Activated B cell treated with CpG ODN at 0.5 μM for 24 hours (primary cell): Measurements from ENCODE around the gene YEATS4. TPM values are rescaled to one million over a fixed set of nuclear protein-coding genes. Genes with fewer than 3 reads are reported as not detected.

Experiments used
- ATAC-seq: fragments of 200-7000 bp; cut with Tn5 transposase; one replicate; pipeline ENCODE4 v1.10.0; 2021; ENCODE audit warnings: low read depth, mild to moderate bottlenecking, moderate library complexity
- CTCF ChIA-PET: fragments of 350-600 bp; sonication (Branson Sonifier 250); formaldehyde crosslinking; loops from one replicate; lab custom pipeline; 2021; ENCODE audit warnings: antibody characterized with exemption; lab: Charles Lee
- POLR2A ChIA-PET: fragments of 350-600 bp; sonication (Branson Sonifier 250); formaldehyde crosslinking; loops from one replicate; lab custom pipeline; 2021; ENCODE audit warnings: antibody characterized with exemption; lab: Charles Lee
- DNase-seq: peaks from one replicate; pipeline ENCODE4 v3.0.0; 2022
- H3K27ac Mint-ChIP-seq: one replicate; pipeline ENCODE4 v1.8.0; 2020; ENCODE audit warnings: mixed read lengths
- H3K27me3 Mint-ChIP-seq: one replicate; pipeline ENCODE4 v1.8.0; 2021; ENCODE audit warnings: mixed read lengths
- H3K36me3 Mint-ChIP-seq: one replicate; pipeline ENCODE4 v1.8.0; 2021; ENCODE audit warnings: low read depth, mixed read lengths
- H3K4me1 Mint-ChIP-seq: one replicate; pipeline ENCODE4 v1.8.0; 2021; ENCODE audit warnings: mixed read lengths
- H3K4me3 Mint-ChIP-seq: one replicate; pipeline ENCODE4 v1.8.0; 2020; ENCODE audit warnings: mild to moderate bottlenecking, mixed read lengths
- H3K9me3 Mint-ChIP-seq: one replicate; pipeline ENCODE4 v1.8.0; 2020; ENCODE audit warnings: mixed read lengths
- intact Hi-C: fragments of 100-400 bp; cut with micrococcal nuclease; formaldehyde crosslinking; loops from one replicate; pipeline ENCODE4 v1.15.1; 2024
- total RNA-seq: library from RNA; stranded (reverse); gene quantifications from 2 replicates; pipeline ENCODE4 v1.2.3, GENCODE V29; 2022
- TF ChIP-seq, protein P1 (sequence below): fragments of 200-600 bp; IDR thresholded peaks from one replicate; pipeline ENCODE4 v1.8.0; 2022; ENCODE audit warnings: antibody characterized with exemption, mild to moderate bottlenecking

Gene YEATS4
- total RNA-seq, 1 donor from 2014 or later: 14.9 TPM

DNA sequence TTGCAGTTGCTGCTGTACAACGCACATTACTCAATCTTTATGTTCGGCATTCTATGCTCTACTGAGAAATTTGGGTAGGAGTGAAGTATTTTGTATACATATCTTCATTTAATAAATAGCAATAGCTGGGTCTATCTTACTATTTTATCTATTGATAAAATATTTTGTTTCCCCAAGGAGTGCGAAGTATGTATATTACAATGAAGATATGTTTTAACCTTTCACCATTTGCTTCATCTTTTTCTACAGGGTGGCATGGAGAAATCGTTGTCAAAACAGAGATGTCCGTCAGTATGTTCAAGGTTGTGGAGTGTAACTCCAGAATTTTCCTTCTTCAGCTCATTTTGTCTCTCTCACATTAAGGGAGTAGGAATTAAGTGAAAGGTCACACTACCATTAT lies 6.6 kb upstream of the YEATS4 start:
- intact Hi-C loops: loop anchor here (10.0 kb wide), 1 partner anchor 1012 kb away; the partner anchor contains the start of gene KCNMB4
- Mint-ChIP-seq H3K9me3 (no peaks in the 10 kb centered on the region), H3K27ac (no peak overlapping the region), H3K4me1 (peaks cover 11% of the 10 kb centered on the region), H3K27me3 (no peaks in the 10 kb centered on the region), H3K4me3 (no peak overlapping the region), H3K36me3 (no peaks in the 10 kb centered on the region)
- DNase-seq (no peak), ATAC-seq (no peak)
- TF ChIP-seq, protein P1, sequence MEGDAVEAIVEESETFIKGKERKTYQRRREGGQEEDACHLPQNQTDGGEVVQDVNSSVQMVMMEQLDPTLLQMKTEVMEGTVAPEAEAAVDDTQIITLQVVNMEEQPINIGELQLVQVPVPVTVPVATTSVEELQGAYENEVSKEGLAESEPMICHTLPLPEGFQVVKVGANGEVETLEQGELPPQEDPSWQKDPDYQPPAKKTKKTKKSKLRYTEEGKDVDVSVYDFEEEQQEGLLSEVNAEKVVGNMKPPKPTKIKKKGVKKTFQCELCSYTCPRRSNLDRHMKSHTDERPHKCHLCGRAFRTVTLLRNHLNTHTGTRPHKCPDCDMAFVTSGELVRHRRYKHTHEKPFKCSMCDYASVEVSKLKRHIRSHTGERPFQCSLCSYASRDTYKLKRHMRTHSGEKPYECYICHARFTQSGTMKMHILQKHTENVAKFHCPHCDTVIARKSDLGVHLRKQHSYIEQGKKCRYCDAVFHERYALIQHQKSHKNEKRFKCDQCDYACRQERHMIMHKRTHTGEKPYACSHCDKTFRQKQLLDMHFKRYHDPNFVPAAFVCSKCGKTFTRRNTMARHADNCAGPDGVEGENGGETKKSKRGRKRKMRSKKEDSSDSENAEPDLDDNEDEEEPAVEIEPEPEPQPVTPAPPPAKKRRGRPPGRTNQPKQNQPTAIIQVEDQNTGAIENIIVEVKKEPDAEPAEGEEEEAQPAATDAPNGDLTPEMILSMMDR: no peak
- POLR2A ChIA-PET: no interaction called here
- CTCF ChIA-PET: no interaction called here

DNA sequence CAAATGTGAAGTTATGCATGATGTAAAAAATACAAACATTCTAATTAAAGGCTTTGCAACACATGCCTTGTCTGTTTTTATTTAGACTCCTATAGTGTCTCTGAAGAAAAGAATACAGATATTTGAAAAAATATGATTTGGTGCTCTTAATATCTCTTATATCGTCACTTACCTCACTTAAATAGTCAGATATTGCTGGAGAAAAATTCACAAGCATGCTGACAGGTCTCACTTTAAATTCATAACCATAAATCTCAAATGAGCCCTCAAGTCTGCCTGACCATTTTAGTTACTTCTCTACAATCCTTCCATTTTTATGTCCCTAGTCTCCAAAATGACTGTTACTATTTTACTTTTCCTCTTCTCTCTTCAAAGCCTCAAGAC lies 5.4 kb upstream of the YEATS4 start:
- Mint-ChIP-seq H3K4me1 (peaks cover 8% of the 10 kb centered on the region), H3K27me3 (no peaks in the 10 kb centered on the region), H3K36me3 (no peaks in the 10 kb centered on the region), H3K9me3 (no peaks in the 10 kb centered on the region), H3K27ac (no peak overlapping the region), H3K4me3 (no peak overlapping the region)
- TF ChIP-seq, protein P1: no peak
- no peak for ATAC-seq
- POLR2A ChIA-PET: no interaction called here
- CTCF ChIA-PET: no interaction called here
- intact Hi-C loops: loop anchor here (10.0 kb wide), 1 partner anchor 1011 kb away; the partner anchor contains the start of gene KCNMB4
- no peak for DNase-seq

DNA sequence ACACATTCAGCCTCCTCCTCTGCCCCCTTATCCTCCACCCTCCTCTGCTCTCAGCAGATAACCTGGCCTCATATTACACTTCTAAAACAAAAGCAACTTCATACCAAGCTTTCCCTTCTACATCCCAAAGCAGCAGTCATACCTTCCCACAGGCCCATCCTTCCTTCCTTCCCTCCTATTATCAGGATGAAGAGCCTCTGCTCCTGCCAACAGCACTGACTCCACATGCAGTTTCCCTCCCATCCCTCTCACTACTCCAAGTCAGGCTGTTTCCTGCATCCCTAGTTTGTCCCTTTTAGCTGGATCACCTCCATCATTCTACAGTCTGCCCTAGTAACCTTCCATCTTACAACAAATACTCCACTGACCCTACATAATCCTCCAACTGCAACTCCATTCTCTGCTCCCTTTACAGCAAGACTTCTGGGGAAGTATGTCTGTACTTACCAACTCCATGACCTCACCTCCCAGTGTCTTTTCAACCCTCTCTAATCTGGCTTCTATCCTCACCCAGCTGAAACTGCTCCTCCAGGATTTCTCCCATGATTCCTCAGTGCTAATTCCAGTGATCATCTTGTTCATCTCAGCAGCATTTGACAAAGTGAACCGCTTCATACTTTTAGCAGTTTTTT lies 4.9 kb upstream of the YEATS4 start:
- Mint-ChIP-seq H3K4me3 (no peak overlapping the region), H3K27ac (no peak overlapping the region), H3K4me1 (peaks cover 12% of the 10 kb centered on the region), H3K36me3 (no peaks in the 10 kb centered on the region), H3K27me3 (no peaks in the 10 kb centered on the region), H3K9me3 (no peaks in the 10 kb centered on the region)
- DNase-seq (no peak), ATAC-seq (no peak)
- TF ChIP-seq, protein P1: no peak
- ChIA-PET CTCF (interaction anchor here (1.0 kb wide), 1 partner anchor 217 kb away, joined by 5 read pairs; no protein-coding TSS in a partner anchor), POLR2A (no interaction called here)
- intact Hi-C loops: loop anchor here (5.0 to 10.0 kb wide), 3 partner anchors 112 to 1010 kb away; partner anchors contain the start of genes KCNMB4 and MDM2

DNA sequence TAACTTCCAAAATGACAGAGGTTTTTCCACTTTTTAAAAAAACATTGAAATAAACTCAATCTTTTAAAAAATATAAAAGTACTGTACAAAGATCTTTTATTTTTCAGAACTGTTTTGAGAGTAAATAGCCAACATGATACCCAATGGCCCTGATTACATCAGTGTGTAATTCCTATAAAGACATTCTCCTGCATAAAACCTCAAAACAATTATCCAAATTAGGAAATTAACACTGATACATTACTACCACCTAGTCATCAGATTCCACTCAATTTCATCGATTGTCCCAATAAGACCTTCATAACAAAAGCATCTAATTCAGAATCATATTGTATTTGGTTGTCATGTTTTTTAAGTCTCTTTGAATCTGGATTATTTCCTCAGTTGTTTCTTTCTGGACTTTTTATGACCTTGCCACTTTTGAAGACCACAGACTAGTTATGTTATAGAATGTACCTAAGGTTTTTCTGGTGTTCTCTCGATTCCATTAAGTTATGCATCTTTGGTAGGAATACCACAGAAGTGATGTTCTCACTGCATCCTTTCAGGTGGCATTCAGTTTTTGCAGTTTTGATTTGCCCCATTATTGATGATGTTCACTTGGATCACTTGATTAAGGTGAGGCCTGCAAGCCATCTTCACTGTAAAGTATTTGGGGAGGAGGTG lies 4.0 kb upstream of the YEATS4 start:
- ChIA-PET CTCF (interaction anchor here (1.0 to 4.0 kb wide), 4 partner anchors 64 to 284 kb away, joined by 5 to 91 read pairs (median 22); no protein-coding TSS in a partner anchor), POLR2A (no interaction called here)
- no peak overlapping the region for H3K4me3 Mint-ChIP-seq

More for the DNA sequence above, 4.0 kb upstream of the YEATS4 start:
- Mint-ChIP-seq H3K9me3 (no peaks in the 10 kb centered on the region), H3K27ac (no peak overlapping the region), H3K36me3 (peaks cover 3% of the 10 kb centered on the region), H3K27me3 (no peaks in the 10 kb centered on the region), H3K4me1 (peaks cover 17% of the 10 kb centered on the region)
- no peak for ATAC-seq
- TF ChIP-seq, protein P1: no peak
- intact Hi-C loops: loop anchor here (2.0 to 10.0 kb wide), 4 partner anchors 25 to 1009 kb away; partner anchors contain the start of genes KCNMB4 and MDM2
- no peak for DNase-seq
